Activated effector memory CD4-positive, alpha-beta T cell treated with anti-CD3 and anti-CD28 coated beads, Interleukin-2, amount 50 U/mL, for 16 hours (primary cell): ENCODE results near the gene MYOF.
"Not testable (repeated sequence)": the region's sequence is repeated elsewhere in the genome, so short reads cannot be mapped to it uniquely, and the experiment has no call there.

Experiments used
- DNase-seq: peaks from one replicate; pipeline ENCODE4 v3.0.0-alpha.2; 2020

Gene MYOF

GRCh38 chr10:93419016-93419415 is 63.1 kb downstream of the MYOF start:
- DNase-seq, result not testable (repeated sequence)

GRCh38 chr10:93417921-93418320 is 64.2 kb downstream of the MYOF start:
- DNase-seq, result no peak

GRCh38 chr10:93417266-93417665 is 64.9 kb downstream of the MYOF start:
- no peak for DNase-seq

- no peak for DNase-seq
Observed at GRCh38 chr10:93416824-93417223, 65.3 kb downstream of the MYOF start.

GRCh38 chr10:93415693-93416092 is 66.4 kb downstream of the MYOF start:
- no peak for DNase-seq

- DNase-seq, result peak; percentile 69
Observed at GRCh38 chr10:93413252-93413689, 68.9 kb downstream of the MYOF start.

GRCh38 chr10:93412801-93413200 is 69.3 kb downstream of the MYOF start:
- no peak for DNase-seq

GRCh38 chr10:93410697-93411348 is 71.3 kb downstream of the MYOF start:
- DNase-seq, result no peak

- DNase-seq, result no peak
Observed at GRCh38 chr10:93408783-93409182, 73.4 kb downstream of the MYOF start.

- DNase-seq, result no peak
Observed at GRCh38 chr10:93406364-93407145, 75.6 kb downstream of the MYOF start.

GRCh38 chr10:93404048-93404354 is 78.1 kb downstream of the MYOF start:
- no peak for DNase-seq

- no peak for DNase-seq
Observed at GRCh38 chr10:93403152-93404047, 78.7 kb downstream of the MYOF start.

- no peak for DNase-seq
Observed at GRCh38 chr10:93402192-93402591, 79.9 kb downstream of the MYOF start.

- DNase-seq, result no peak
Observed at GRCh38 chr10:93398528-93398927, 83.6 kb downstream of the MYOF start.

GRCh38 chr10:93397020-93397419 is 85.1 kb downstream of the MYOF start:
- no peak for DNase-seq

GRCh38 chr10:93393211-93393610 is 88.9 kb downstream of the MYOF start:
- DNase-seq, result no peak

GRCh38 chr10:93392121-93392520 is 90.0 kb downstream of the MYOF start:
- no peak for DNase-seq

- DNase-seq, result no peak
Observed at GRCh38 chr10:93390306-93391090, 91.6 kb downstream of the MYOF start.

- no peak for DNase-seq
Observed at GRCh38 chr10:93386631-93387369, 95.3 kb downstream of the MYOF start.

- no peak for DNase-seq
Observed at GRCh38 chr10:93385345-93385744, 96.8 kb downstream of the MYOF start.

GRCh38 chr10:93384006-93384405 is 98.1 kb downstream of the MYOF start:
- DNase-seq, result no peak

- DNase-seq, result no peak
Observed at GRCh38 chr10:93383562-93383981, 98.6 kb downstream of the MYOF start.
